GM21381 (cell line): ENCODE measurements around the gene STARD13.
A peak's percentile ranks its signal among the peaks of the same experiment; 100 is the strongest.

Source experiments
- ATAC-seq: cut with Tn5 transposase; IDR thresholded peaks from one replicate; pipeline ENCODE4 v1.9.1; 2021; ENCODE audit warnings: mild to moderate bottlenecking, moderate library complexity; ENCODE audit not compliant: unreplicated experiment

STARD13 gene

GRCh38 chr13:33153421-33154404, 131.8 kb downstream of the STARD13 start:
- ATAC-seq: no peak

GRCh38 chr13:33152389-33152788, 133.2 kb downstream of the STARD13 start:
- no peak for ATAC-seq

GRCh38 chr13:33150662-33151061, 134.9 kb downstream of the STARD13 start:
- ATAC-seq: no peak

- ATAC-seq: no peak
Measured at GRCh38 chr13:33150126-33150525, 135.4 kb downstream of the STARD13 start.

GRCh38 chr13:33147832-33148231, 137.7 kb downstream of the STARD13 start:
- no peak for ATAC-seq

- peak; percentile 84 for ATAC-seq
Measured at GRCh38 chr13:33146843-33147611, 138.5 kb downstream of the STARD13 start.

GRCh38 chr13:33145667-33146066, 139.9 kb downstream of the STARD13 start:
- ATAC-seq: no peak

GRCh38 chr13:33144358-33144784, 141.2 kb downstream of the STARD13 start:
- ATAC-seq: no peak

- ATAC-seq: no peak
Measured at GRCh38 chr13:33139780-33140535, 145.6 kb downstream of the STARD13 start.

- ATAC-seq: no peak
Measured at GRCh38 chr13:33139184-33139583, 146.4 kb downstream of the STARD13 start.

- ATAC-seq: no peak
Measured at GRCh38 chr13:33138441-33138840, 147.1 kb downstream of the STARD13 start.

GRCh38 chr13:33137721-33138120, 147.8 kb downstream of the STARD13 start:
- no peak for ATAC-seq

GRCh38 chr13:33135097-33135496, 150.5 kb downstream of the STARD13 start:
- no peak for ATAC-seq

- no peak for ATAC-seq
Measured at GRCh38 chr13:33134213-33134612, 151.3 kb downstream of the STARD13 start.

GRCh38 chr13:33132644-33133440, 152.7 kb downstream of the STARD13 start:
- no peak for ATAC-seq

GRCh38 chr13:33129886-33130285, 155.7 kb downstream of the STARD13 start:
- ATAC-seq: no peak

- no peak for ATAC-seq
Measured at GRCh38 chr13:33129094-33129832, 156.3 kb downstream of the STARD13 start.

- no peak for ATAC-seq
Measured at GRCh38 chr13:33128134-33128533, 157.4 kb downstream of the STARD13 start.

- no peak for ATAC-seq
Measured at GRCh38 chr13:33127009-33127551, 158.5 kb downstream of the STARD13 start.
